Suprapubic skin (tissue), 4 donors: ENCODE data around the gene PLCG2.

Source experiments
- EP300 ChIP-seq: sonication (generic); formaldehyde crosslinking; IDR thresholded peaks from one replicate; pipeline ENCODE4 v1.6.1; 2017; ENCODE audit warnings: antibody characterized with exemption
- POLR2A ChIP-seq, 2 donors: fragments of 450-650 bp; IDR thresholded peaks; one replicate each; pipeline ENCODE4 v1.6.1; 2017; ENCODE audit warnings: antibody characterized with exemption in 2 of 2, mild to moderate bottlenecking in 2 of 2, moderate library complexity in 2 of 2
- POLR2AphosphoS5 ChIP-seq, 3 donors: sonication (generic); formaldehyde crosslinking; IDR thresholded peaks; one replicate each; pipeline ENCODE4 v1.6.1; 2017; ENCODE audit warnings: antibody characterized with exemption in 3 of 3
- TF ChIP-seq, protein P1 (sequence below), 2 donors: fragments of 200-600 bp in 1 of 2; fragments of 450-650 bp in 1 of 2; sonication (generic) in 1 of 2; IDR thresholded peaks; one replicate each; pipeline ENCODE4 v1.5.1; 2016 to 2019; ENCODE audit warnings: antibody characterized with exemption in 2 of 2, mild to moderate bottlenecking in 1 of 2, moderate library complexity in 1 of 2

DNA sequence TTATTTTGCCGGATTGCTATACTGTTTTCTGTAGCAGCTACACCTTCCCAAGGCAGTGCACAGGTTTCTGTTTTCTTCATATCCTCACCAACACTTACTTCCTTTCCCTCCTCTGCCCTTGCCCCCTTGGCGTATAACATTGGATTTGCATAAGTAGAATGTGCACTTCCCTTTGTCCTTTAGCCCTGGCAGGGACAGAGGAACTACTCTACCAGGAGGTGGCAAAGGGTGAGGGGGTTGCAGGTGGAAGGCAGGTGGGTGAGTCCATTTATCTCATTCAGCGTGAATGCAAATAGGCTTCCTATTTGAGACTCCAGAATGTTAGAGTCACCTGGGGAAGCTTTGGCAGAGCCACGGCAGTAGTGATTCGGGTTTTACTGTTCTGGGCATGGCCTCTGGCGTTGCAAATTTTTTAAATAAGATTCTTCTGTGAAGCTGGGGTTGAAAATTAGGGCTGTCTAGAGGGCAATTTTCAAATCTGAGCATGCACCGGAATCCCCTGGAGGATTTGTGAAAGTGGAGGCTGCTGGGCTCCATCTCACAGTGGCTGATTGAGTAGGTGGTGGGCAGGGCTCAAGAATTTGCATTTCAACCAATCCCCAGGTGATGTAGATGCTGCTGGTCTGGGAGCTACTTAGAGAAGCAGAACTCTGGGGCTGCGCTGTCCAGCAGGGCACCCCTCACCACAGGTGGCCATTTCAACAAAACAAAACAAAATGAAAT lies 84.7 kb downstream of the PLCG2 start:
- TF ChIP-seq, protein P1, sequence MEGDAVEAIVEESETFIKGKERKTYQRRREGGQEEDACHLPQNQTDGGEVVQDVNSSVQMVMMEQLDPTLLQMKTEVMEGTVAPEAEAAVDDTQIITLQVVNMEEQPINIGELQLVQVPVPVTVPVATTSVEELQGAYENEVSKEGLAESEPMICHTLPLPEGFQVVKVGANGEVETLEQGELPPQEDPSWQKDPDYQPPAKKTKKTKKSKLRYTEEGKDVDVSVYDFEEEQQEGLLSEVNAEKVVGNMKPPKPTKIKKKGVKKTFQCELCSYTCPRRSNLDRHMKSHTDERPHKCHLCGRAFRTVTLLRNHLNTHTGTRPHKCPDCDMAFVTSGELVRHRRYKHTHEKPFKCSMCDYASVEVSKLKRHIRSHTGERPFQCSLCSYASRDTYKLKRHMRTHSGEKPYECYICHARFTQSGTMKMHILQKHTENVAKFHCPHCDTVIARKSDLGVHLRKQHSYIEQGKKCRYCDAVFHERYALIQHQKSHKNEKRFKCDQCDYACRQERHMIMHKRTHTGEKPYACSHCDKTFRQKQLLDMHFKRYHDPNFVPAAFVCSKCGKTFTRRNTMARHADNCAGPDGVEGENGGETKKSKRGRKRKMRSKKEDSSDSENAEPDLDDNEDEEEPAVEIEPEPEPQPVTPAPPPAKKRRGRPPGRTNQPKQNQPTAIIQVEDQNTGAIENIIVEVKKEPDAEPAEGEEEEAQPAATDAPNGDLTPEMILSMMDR (IDR thresholded peaks at IDR 0.05): no peak
- TF ChIP-seq POLR2A (IDR thresholded peaks at IDR 0.05) (no peak), POLR2AphosphoS5 (IDR thresholded peaks at IDR 0.05) (no peak), EP300 (no peak)
